Mesothelial cell of epicardium (in vitro differentiated cells): Measurements from ENCODE around the gene KCNB1. TPM values are rescaled to one million over a fixed set of nuclear protein-coding genes. Genes with fewer than 3 reads are reported as not detected.

Source experiments
- DNase-seq, 2 experiments: peaks; one replicate each; pipeline ENCODE4 v3.0.0; 2021; ENCODE audit warnings: low spot score in 2 of 2; ENCODE audit not compliant: unreplicated experiment in 2 of 2
- H3K27ac Mint-ChIP-seq: 2 replicates; pipeline ENCODE4 v1.8.0; 2021; ENCODE audit warnings: mixed read lengths
- H3K27me3 Mint-ChIP-seq: 2 replicates; pipeline ENCODE4 v1.8.0; 2021; ENCODE audit warnings: low read depth, mixed read lengths
- H3K36me3 Mint-ChIP-seq: 2 replicates; pipeline ENCODE4 v1.8.0; 2021; ENCODE audit warnings: mixed read lengths
- H3K4me1 Mint-ChIP-seq: 2 replicates; pipeline ENCODE4 v1.8.0; 2021; ENCODE audit warnings: mixed read lengths
- H3K4me3 Mint-ChIP-seq: 2 replicates; pipeline ENCODE4 v1.8.0; 2021; ENCODE audit warnings: mild to moderate bottlenecking, moderate library complexity, mixed read lengths
- H3K9me3 Mint-ChIP-seq: 2 replicates; pipeline ENCODE4 v1.8.0; 2021; ENCODE audit warnings: mixed read lengths
- total RNA-seq: library from RNA; stranded (reverse); gene quantifications from 3 replicates; pipeline ENCODE4 v1.2.1, GENCODE V29; 2021
- TF ChIP-seq, protein P1 (sequence below): fragments of 200-600 bp; sonication (generic); IDR thresholded peaks from one replicate; pipeline ENCODE4 v1.5.0; 2021; ENCODE audit warnings: antibody characterized with exemption; ENCODE audit not compliant: unreplicated experiment

KCNB1 gene
- total RNA-seq, 1 donor from 2014 or later = 0.51 TPM

- peaks cover 65% of the 10 kb centered on the region for H3K27me3 Mint-ChIP-seq
- TF ChIP-seq, protein P1, sequence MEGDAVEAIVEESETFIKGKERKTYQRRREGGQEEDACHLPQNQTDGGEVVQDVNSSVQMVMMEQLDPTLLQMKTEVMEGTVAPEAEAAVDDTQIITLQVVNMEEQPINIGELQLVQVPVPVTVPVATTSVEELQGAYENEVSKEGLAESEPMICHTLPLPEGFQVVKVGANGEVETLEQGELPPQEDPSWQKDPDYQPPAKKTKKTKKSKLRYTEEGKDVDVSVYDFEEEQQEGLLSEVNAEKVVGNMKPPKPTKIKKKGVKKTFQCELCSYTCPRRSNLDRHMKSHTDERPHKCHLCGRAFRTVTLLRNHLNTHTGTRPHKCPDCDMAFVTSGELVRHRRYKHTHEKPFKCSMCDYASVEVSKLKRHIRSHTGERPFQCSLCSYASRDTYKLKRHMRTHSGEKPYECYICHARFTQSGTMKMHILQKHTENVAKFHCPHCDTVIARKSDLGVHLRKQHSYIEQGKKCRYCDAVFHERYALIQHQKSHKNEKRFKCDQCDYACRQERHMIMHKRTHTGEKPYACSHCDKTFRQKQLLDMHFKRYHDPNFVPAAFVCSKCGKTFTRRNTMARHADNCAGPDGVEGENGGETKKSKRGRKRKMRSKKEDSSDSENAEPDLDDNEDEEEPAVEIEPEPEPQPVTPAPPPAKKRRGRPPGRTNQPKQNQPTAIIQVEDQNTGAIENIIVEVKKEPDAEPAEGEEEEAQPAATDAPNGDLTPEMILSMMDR = no peak
- no peak overlapping the region for H3K27ac Mint-ChIP-seq
- no peak overlapping the region for H3K4me3 Mint-ChIP-seq
- DNase-seq = no peak
- no peaks in the 10 kb centered on the region for H3K9me3 Mint-ChIP-seq
- H3K36me3 Mint-ChIP-seq = no peaks in the 10 kb centered on the region
- no peaks in the 10 kb centered on the region for H3K4me1 Mint-ChIP-seq
These were observed 52.1 kb downstream of the KCNB1 start for GRCh38 chr20:49430320-49430719.

GRCh38 chr20:49427751-49428518, 54.5 kb downstream of the KCNB1 start:
- H3K4me1 Mint-ChIP-seq = no peaks in the 10 kb centered on the region
- peaks cover 3% of the 10 kb centered on the region for H3K9me3 Mint-ChIP-seq
- H3K27ac Mint-ChIP-seq = no peak overlapping the region
- H3K27me3 Mint-ChIP-seq = peaks cover 79% of the 10 kb centered on the region
- H3K4me3 Mint-ChIP-seq = no peak overlapping the region
- no peaks in the 10 kb centered on the region for H3K36me3 Mint-ChIP-seq
- TF ChIP-seq, protein P1 = no peak
- no peak for DNase-seq

DNA sequence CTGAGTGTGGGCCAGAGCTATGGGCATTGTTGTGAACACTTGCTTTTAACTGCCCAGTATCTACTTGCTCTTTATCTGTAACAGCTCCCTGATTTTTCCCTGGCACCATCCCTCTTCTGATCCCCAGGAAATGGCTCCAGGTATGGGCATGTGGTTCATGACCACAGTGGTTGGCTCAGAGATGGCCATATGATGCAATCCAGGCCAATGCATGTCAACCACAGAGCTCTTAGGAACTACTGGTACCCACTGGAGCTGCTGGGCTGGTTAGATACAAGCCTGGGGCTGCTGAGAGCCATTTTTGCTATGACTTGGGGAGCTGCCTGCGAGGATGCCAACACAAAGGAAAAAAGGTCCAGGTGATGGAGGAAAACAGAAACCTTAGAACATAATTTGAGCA, 55.6 kb downstream of the KCNB1 start:
- Mint-ChIP-seq H3K27ac (no peak overlapping the region), H3K9me3 (peaks cover 4% of the 10 kb centered on the region), H3K27me3 (peaks cover 78% of the 10 kb centered on the region), H3K4me1 (no peaks in the 10 kb centered on the region), H3K36me3 (no peaks in the 10 kb centered on the region), H3K4me3 (no peak overlapping the region)
- TF ChIP-seq, protein P1 = no peak
- DNase-seq = no peak

DNA sequence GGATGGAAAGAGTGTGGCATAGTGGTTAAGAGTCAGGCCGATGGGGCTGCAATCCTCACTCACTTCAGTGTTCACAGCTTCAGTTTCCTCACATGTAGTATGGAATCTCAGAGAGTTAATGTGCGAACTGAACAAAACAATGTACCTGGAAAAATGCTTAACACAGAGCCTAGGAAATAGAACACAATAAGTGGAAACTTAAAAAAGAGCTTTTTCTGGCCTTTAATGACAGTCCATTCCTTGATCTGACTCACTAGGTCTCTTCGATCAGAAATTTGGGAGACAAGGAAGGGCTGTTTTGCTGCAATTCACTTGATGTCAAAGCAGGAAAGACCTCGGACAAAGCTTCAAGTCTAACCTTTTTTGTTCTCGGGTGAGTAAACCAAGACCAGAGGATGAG, 56.1 kb downstream of the KCNB1 start:
- Mint-ChIP-seq H3K4me3 (no peak overlapping the region), H3K4me1 (no peaks in the 10 kb centered on the region), H3K36me3 (no peaks in the 10 kb centered on the region), H3K27ac (no peak overlapping the region), H3K9me3 (peaks cover 4% of the 10 kb centered on the region), H3K27me3 (peaks cover 73% of the 10 kb centered on the region)
- TF ChIP-seq, protein P1 = no peak
- no peak for DNase-seq

DNA sequence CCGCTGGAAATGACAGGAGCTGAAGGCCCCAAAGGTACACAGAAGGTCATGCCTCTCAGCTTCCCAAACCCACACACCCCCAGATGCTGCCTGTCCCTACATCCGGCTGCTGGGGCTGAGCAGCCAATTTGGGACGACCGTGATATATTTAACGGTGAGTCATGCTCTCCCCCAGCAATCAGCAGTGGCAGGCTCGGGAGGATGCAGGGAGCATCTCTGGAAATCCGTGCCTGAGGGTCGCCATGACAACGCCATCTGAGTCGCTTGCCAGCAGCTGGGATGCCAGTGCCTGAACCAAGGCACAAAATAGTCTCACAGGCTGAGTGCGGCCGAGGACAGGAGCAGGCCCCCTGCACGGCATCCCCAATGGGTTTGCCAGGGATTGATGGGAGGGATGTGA, 57.9 kb downstream of the KCNB1 start:
- no peaks in the 10 kb centered on the region for H3K36me3 Mint-ChIP-seq
- no peaks in the 10 kb centered on the region for H3K4me1 Mint-ChIP-seq
- peaks cover 4% of the 10 kb centered on the region for H3K9me3 Mint-ChIP-seq
- TF ChIP-seq, protein P1 = no peak
- H3K27ac Mint-ChIP-seq = no peak overlapping the region
- H3K4me3 Mint-ChIP-seq = no peak overlapping the region
- DNase-seq = no peak
- peaks cover 56% of the 10 kb centered on the region for H3K27me3 Mint-ChIP-seq
